ENCODE measurements around the gene PSORS1C1.
"Not testable (repeated sequence)": the region's sequence is repeated elsewhere in the genome, so short reads cannot be mapped to it uniquely, and the experiment has no call there.

Gene PSORS1C1

DNA sequence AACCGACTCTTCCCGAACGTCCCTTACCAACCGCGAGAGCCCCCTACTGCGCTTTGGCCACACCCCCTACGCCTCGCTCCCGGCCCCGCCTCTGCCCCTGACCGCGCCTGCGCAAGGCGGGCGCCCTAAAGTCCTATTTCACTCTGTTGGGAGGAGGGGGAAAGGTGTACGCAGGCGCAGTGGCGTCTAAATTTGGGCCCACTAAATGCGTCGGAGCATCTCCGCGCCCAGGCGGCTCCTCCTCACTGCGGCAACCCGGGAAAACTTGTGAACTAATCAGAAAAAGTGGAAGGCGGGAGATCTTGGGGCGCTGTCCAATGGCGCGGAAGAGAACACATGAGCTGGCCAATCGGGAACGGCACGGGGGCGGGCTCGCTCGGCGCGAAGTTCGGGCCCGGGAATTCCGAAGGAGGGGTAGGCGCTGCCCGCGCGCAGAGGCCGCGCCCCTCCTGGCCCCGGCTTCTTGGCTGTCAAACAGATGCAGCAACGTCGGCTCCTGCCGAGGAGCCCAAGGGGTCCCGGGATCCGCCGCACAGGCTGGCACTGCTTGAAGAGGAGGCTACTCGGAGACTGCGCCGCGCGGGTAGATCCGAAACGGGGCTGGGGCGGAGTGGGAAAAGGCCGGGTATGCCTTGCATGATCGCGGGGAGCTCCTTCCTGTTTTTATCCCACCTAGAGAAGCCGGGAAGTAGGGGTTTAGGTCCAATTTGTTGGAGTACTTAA, 43.7 kb downstream of the PSORS1C1 start, which contains the start of gene TCF19:
Gene TCF19, plus strand, starts transcription at position 450 of the 723 bp plus-strand sequence. CDS start 881 bp downstream, outside the sequence.
- peak; percentile 97 to 99 for DNase-seq (ENCODE audit: low read depth in 2 of 2, low spot score in 1 of 2)

DNA sequence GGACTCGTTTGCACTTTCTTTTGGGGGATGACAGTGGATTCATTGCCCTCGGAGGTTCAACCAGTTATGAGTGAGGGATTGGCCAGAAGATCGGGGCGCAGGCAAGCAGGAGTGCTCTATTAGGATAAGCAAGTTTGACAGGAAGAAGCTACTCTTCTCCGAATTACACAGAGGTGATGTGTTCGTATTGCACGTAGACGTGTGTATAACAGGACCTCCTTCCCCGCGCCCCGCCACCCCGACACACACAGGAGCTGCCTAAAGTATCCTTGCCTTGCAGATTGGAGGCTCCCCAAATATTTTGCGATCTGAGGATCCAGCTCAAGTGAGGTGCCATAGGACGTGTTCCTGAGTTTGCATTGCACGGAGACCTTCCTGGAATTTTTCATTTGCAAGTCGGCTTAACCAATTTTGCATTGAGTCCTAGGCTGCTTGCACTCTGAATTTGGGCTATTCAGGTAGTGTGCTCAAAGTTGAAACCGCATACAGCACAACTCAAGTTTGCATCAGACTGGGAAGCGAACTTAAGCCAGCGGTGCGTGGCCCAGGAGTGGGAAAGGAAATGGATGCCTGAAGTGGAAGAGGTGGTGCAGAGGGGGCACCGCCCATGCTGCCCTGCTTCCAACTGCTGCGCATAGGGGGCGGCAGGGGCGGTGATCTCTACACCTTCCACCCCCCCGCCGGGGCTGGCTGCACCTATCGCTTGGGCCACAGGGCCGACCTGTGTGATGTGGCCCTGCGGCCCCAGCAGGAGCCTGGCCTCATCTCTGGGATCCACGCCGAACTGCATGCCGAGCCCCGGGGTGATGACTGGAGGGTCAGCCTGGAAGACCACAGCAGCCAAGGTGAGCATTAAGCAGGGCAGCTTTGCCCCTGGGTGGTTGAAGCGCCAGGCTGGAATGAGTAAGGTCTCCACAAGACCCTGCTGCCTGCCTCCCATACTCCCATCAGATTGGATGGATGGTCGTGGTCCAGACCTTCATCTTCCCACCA, 44.6 kb downstream of the PSORS1C1 start:
- DNase-seq (ENCODE audit: low read depth in 2 of 2, low spot score in 1 of 2) = no peak

DNA sequence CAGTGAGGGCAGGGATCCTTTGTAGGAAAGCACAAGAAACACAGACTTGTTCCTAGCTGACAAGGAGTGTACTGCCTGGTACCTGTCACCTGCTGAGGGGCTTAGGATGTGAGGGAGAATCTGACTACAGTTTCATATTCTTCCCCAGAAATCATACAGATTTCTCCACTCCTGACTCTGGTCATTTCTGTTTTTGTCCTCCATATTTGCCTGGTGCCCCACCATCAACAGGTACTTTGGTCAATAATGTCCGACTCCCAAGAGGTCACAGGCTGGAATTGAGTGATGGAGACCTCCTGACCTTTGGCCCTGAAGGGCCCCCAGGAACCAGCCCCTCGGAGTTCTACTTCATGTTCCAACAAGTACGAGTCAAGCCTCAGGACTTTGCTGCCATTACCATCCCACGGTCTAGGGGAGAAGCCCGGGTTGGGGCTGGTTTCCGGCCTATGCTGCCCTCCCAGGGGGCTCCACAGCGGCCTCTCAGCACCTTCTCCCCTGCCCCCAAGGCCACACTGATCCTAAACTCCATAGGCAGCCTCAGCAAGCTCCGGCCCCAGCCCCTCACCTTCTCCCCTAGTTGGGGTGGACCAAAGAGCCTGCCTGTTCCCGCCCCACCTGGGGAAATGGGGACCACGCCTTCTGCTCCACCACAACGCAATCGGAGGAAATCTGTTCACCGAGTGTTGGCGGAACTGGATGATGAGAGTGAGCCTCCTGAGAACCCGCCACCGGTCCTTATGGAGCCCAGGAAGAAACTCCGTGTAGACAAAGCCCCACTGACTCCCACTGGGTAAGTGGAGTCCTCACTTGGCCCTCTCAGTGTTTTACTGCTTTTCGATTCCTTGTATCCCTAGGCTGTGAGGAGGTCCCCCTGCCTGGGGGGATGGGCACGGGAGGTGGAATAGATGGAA, 46.9 kb downstream of the PSORS1C1 start:
- no peak for DNase-seq (ENCODE audit: low read depth in 2 of 2, low spot score in 1 of 2)

DNA sequence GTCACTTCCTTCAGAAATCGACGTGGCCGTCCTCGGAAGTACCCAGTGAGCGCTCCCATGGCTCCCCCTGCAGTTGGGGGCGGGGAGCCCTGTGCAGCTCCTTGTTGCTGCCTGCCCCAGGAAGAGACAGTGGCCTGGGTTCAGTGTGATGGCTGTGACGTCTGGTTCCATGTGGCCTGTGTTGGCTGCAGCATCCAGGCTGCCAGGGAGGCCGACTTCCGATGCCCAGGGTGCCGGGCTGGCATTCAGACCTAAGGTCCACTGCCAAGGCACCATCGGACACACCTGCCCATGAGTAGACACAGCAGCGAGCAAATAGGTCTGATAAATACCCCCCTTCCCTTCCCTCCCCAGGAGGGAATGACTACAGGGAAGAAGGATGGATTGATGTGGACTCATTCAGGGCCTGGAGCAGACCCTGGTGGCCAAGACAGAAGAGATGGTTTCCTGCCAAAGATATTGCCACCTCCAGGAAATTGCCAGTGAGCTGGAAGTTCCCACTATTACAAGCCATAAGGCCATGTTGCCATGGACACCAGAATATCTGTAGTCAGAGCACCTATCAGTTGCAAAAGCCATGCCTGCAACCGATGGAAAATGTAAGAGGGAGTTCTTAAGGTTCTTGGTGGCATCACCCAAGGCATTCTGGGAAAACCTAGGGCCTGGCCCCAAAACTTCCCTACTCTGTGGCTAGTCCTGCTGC, 48.0 kb downstream of the PSORS1C1 start:
- no peak for DNase-seq (ENCODE audit: low read depth in 2 of 2, low spot score in 1 of 2)

DNA sequence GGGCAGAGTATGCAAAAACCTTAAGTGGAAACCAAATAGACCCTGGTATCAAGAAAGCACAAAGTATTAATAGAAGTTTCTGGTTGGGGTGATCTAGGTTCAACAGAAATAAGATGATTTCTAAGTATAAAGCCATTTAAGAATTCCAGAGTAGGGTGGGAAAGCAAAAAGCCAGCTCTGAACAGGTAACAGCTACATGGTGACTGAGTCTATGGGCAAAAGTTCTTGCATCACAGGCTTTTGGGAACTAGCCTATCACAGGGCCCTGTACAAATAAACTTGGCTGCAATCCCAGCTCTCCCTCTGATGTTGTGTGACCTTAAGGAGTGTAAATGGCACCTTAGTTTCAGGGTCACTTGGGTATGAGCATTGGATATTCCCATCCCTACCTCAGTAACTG, 49.3 kb downstream of the PSORS1C1 start:
- no peak for DNase-seq (ENCODE audit: low read depth in 2 of 2, low spot score in 1 of 2)

DNA sequence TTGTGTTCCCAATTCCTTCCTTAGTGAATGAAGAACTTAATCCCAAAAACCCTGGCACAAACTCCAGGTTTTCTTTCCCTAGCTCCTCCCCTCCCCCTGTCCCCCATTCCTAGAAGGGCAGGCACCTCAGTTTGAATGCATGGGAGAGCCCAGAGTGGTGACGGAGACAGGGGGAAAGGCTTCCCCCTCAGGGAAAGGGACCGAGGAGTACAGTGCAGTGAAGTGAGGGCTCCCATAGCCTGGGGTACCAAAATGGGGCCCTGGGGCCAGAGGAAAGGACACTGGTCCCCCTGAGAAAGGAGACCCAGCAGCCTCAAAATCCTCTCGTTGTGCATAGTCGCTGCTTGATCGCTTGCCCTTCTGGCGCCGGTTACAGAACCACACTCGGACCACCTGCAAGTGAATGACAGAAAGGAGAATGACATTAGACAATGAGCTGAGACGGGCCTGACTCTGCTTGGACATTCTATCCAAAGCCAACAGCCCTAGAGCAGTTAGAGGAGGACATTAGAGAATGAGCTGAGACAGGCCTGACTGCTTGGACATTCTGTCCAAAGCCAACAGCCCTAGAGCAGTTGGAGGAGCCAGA, 50.0 kb downstream of the PSORS1C1 start:
- not testable (repeated sequence) for DNase-seq (ENCODE audit: low read depth in 2 of 2, low spot score in 1 of 2)

DNA sequence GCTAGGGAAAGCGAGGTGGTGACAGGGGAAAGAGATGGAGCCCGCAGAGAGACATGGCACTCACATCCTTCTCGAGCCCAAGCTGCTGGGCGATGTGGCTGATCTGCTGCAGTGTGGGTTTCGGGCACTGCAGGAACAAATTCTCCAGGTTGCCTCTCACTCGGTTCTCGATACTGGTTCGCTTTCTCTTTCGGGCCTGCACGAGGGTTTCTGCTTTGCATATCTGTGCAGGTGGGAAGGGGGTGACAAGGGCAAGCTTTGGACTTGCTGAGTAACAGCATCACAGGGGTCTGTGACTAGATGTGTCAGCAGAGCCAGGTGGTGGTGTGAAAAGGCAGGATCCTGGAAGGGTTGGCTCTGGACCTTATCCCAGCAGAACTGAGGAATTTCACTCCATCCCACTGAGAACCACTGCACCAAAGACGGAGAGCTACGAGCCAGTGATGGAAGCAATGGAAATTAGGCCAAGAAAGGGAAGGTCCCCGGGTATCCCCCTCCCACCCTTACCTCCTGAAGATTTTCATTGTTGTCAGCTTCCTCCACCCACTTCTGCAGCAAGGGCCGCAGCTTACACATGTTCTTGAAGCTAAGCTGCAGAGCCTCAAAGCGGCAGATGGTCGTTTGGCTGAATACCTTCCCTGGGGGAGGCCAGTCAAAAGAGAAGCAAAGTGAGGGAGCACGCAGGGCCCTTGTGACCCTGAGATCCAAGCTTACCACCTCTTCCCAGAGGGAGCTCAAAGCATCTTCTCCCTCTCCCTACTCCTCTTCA, 50.6 kb downstream of the PSORS1C1 start:
- not testable (repeated sequence) for DNase-seq (ENCODE audit: low read depth in 2 of 2, low spot score in 1 of 2)

DNA sequence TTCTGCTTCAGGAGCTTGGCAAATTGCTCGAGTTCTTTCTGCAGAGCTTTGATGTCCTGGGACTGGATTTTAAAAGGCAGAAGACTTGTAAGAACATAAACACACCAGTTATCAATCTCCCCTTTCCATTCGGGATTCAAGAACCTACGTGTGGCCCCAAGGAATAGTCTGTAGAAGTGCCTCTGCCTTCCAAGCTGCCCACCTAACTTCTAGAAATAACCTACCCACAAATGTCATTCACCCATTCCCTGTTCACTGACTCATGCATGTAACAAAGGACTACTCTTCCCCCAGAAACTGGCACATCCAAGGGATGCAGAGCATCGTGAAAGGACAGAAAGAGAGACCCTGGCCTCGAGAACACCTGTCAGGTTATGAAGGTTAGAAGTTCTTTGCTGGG, 51.4 kb downstream of the PSORS1C1 start:
- no peak for DNase-seq (ENCODE audit: low read depth in 2 of 2, low spot score in 1 of 2)

DNA sequence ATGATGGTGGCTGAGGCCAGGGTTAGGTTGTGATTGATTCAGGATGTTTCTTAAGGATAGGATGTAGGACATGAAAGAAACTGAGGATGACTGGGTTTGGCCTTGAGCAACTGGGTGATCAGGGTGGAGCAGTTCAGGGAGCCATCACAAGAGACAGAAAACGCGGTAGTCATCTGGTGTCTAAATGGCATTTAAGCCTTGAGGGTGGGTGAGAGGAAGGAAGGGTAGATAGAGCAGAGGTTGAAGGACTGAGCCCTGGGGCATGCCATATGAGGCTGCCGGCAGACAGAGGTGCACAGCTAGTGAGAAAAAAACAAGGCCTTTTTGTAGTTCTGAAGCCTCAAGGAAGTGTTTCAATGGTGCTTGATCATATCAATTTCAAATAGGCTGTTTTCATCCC, 54.0 kb downstream of the PSORS1C1 start:
- DNase-seq (ENCODE audit: low read depth in 2 of 2, low spot score in 1 of 2) = no peak

DNA sequence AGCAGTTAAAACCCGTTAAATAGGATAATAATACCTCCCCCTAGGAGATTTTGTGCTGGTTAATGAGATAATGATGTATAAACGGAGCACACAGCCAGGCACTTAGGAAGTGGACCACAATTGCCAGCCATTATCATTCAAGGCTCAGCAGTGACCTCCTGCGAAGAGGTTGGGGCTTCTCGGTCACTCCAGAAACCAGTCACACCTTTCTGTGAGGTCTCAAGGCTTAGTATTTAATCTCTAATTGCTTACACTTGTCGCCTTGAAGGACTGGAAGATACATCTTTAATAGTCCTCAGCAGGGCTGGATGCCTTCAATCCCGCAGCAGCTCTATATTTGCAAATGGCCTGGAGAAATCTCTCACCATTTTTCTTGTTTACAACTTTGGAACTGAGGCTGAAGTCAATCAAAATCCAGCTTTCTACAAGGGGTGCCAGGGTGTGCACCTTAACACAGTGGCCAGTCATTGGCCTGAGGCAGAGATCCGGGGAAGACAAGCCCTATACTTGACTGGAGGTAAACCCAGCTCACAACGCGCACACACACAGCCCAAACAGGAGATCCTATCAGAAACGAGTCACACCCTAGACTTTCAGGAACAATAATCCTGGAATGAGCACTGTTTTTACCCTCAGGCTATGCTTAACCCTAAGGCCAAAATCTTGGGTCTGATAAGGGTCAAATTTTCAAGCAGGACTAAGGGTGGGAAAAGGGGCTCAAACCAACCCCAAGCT, 54.7 kb downstream of the PSORS1C1 start:
- DNase-seq (ENCODE audit: low read depth in 2 of 2, low spot score in 1 of 2) = no peak

DNA sequence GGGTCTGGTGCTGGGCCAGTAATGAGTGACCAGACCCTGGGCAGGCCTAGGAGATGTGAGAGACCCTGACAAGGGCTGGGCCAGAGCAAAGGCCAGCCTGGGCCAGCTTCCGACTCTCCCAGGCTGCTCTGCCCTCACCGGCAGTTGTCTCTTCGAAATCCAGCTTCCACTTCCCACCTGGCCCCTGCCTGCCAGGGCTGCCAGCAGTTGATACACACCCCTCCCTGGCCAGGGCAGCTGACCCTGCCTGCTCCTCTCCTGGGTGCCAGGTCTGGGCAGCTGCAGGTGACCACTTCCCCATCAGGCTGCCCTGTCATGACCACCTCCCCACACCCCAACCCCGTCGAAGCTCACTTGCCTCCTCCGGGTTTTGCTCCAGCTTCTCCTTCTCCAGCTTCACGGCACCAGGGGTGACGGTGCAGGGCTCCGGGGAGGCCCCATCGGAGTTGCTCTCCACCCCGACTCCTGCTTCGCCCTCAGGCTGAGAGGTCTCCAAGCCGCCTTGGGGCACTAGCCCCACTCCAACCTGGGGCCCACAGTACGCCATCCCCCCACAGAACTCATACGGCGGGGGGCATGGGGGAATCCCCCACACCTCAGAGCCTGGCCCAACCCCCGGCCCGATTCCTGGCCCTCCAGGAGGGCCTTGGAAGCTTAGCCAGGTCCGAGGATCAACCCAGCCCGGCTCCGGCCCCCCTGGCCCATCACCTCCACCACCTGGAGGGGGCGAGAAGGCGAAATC, 55.4 kb downstream of the PSORS1C1 start:
- not testable (repeated sequence) for DNase-seq (ENCODE audit: low read depth in 2 of 2, low spot score in 1 of 2)

DNA sequence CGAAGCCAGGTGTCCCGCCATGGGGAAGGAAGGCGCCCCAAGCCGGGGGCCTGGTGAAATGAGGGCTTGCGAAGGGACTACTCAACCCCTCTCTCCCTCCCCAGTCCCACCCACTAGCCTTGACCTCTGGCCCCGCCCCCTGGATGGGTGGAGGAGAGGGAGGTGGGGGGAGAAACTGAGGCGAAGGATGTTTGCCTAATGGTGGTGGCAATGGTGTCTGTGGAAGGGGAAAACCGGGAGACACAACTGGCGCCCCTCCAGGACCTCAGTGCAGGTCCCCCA, 55.9 kb downstream of the PSORS1C1 start, which contains the start of gene POU5F1:
Gene POU5F1, minus strand, starts transcription at position 83 of the 282 bp plus-strand sequence. Its CDS starts 62 bp downstream, at position 21.
- no peak for DNase-seq (ENCODE audit: low read depth in 2 of 2, low spot score in 1 of 2)

DNA sequence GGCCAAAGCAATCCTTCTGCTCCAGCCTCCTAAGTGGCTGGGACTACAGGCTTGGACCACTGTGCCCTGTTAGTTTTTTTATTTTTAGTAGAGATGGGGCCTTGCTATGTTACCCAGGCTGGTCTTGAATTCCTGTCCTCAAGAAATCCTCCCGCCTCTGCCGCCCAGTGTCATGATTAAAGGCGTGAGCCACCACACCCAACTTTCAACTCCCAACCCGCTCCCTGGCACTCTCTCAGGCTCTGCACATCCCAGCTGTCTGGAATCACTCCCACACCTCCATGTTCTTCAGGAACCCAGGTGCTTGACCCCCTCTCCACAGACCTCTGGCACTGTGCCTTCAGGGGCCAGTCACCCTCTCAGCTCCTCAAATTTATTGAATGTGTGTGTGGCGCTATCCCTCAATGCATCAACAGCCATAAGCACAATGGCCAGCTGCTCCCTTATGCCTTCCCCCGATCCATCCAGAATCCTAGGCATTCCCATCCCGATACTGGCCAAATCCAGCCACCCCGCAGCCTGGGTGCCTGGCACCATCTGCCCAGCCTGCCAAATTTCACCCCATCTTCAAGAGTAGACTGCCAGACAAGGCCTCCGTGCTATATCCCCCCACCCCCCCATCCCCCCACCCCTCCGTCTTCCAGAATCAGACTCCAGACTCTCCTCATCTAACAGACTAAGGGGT, 56.5 kb downstream of the PSORS1C1 start:
- DNase-seq (ENCODE audit: low read depth in 2 of 2, low spot score in 1 of 2) = no peak

DNA sequence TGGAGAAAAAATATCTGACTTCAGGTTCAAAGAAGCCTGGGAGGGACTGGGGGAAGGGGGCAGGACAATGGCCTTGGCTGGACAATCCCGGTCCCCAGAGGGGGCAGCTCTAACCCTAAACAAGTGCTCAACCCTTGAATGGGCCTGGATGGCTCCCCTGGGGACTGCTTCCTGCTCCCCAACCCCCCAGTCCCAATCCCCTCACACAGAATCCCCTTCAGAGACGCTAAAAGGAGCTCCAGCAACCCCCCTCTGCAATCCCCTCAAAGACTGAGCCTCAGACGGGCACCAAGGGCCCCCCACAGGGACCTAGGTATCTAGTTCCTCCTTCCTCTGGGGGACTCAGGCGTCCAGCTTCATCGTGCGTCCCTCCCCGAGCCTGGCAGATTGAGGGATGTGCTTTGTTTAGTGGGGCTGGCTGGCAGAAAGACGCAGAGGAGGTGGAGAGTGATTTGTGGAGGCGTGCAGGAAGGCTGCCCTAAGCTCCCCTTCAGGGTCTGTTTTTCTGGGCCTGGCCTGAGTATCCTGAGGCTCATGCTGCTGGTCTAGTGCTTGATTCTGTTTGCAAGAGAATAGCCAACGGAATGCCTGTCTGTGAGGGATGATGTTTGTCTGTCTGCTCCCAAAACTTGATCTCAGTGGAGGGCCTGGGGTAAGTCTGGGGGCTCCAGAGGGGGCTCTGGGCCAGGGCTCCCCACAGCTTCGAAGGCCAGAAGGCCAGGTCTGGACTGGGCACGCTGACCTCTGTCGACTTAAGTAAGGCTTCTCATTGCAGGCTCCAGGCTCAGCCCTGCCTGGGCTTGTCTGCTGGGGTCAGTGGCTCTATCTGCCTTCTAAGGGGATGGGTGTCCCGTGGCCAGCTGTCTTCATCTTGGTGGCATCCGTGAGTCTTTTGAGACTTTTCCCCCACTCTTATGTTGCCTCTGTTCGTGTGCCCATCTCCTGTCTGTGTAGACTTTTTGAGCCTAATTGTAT, 57.6 kb downstream of the PSORS1C1 start:
- no peak for DNase-seq (ENCODE audit: low read depth in 2 of 2, low spot score in 1 of 2)

DNA sequence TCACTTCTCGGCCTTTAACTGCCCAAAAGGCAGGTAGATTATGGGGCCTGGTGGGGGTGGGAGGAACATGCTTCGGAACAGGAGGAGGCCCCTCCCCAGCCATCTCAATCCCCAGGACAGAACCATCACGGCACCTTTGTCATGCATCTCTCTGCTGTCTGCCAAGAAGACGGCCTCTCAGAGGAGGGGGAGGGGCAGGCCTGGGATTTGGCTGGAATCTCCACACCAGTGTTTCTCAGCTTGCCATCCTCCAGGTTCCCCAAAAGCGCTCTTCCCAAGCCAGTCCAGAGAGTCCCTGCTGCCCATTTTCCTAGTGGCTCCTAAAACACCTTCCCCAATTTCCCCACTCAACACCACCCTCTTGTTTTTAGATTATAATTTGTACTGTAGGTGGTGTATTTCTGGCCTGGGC, 58.4 kb downstream of the PSORS1C1 start:
- DNase-seq (ENCODE audit: low read depth in 2 of 2, low spot score in 1 of 2) = no peak

DNA sequence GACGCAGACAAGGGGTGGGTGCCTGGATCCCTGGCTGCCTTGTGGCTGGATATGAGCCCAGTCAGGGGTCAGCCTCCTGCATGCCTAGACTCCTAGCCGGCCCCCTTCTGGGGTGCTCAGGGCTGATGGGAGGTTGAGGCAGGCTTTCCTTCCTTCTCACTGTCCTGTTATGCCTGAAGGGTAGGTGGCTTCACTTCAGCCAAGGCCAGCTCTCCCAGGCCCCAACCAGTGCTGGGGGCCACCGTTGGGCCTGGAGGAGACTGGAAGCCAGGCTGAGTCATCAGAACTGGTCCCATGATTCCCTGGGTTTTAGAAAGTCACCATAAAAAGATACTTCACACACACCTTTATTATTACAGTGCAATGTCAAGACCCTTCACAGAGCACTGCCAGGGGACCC, 58.8 kb downstream of the PSORS1C1 start:
- DNase-seq (ENCODE audit: low read depth in 2 of 2, low spot score in 1 of 2) = no peak
